Measurements from ENCODE around the gene SACS.
"Not testable (repeated sequence)": the region's sequence is repeated elsewhere in the genome, so short reads cannot be mapped to it uniquely, and the experiment has no call there.

SACS gene

GRCh38 chr13:23401156-23401555 is 32.3 kb downstream of the SACS start:
- DNase-seq, result not testable (repeated sequence)

- no peak for DNase-seq
Measured at GRCh38 chr13:23399347-23399746, 34.2 kb downstream of the SACS start.

- DNase-seq, result no peak
Measured at GRCh38 chr13:23394821-23395220, 38.7 kb downstream of the SACS start.

DNA sequence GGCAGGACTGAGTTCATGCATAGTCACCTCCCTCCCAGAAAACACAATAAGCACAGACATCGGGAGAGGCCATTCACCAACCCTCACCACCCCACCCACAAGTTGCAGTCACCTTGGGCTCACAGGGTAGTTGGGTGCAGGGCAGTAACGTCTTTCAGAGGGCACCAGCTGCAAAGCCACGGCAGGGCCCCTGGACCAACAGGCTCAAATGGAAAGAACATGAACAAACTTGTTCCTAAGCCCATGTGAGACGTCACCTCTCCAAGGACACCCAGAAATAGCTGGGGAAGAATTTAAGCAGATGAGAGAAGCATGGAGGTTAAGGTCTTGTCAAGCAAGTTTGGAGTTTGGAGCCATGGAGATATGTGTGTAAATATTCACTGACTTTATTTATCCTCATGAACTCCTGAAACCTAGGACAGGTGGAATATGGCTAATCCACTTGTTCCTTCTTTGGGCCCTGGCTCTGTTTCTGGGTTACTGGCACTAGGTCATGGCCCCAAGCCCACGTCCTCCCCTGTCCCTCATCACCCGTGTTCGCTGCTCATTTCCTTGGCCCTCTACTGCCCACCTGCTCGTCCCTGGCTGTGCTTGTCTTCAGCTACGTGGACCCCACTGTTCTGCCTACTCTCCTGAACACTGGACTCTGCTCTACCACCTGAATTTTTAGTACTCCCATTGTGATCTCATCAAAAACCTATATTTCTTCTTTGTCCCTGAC is 40.4 kb downstream of the SACS start:
- no peak for DNase-seq

DNA sequence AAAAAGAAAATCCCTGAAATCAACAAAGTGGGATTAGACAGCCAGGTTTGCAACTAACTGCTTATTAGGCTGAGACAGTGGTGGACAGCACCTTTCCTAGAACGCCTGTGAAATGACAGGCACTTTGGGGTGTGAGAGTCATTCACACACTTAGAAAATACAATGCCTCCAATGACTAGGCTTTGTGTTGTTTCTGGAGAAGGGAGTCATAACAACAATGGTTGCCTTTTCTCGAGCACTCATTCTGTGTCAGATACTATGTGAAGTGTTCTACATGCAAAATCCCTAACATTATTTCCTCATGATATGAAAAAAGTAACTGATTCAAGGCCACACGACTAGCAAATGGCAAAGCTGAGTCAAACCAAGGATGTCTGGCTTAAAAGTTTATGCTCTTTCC is 41.2 kb downstream of the SACS start:
- no peak for DNase-seq

- no peak for DNase-seq
Measured at GRCh38 chr13:23391752-23392151, 41.8 kb downstream of the SACS start.

DNA sequence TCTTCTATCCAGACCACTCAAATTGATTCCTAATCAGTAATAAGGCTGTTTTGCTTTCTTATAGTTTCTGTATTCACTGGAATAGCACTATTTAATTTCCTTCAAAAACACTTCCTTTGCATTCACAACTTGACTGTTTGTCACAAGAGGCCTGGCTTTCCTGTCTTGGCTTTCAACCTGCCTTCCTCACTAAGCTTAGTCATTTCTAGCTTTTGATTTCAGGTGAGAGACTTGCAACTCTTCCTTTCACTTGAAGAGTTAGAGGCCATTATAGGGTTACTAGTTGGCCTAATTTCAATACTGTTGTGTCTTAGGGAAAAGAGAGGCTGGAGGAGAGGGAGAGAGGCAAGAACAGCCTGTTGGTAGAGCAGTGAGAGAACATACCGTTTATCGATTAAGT is 47.0 kb downstream of the SACS start:
- DNase-seq, result no peak

DNA sequence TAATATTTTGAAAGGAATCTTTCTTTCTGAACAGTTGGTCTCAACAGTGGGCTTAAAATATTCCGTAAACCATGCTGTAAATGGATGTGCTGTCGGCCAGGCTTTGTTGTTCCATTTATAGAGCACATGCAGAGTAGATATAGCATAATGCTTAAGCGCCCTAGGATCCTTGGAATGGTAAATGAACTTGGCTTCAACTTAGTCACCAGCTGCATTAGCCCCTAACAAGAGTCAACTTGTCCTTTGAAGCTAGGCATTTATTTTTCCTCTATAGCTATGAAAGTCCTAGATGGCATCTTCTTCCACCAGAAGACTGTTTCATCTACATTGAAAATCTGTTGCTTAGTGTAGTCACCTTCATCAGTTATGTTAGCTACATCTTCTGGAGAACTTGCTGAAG is 47.6 kb downstream of the SACS start:
- no peak for DNase-seq

GRCh38 chr13:23384111-23384510 is 49.4 kb downstream of the SACS start:
- no peak for DNase-seq

GRCh38 chr13:23383151-23383550 is 50.4 kb downstream of the SACS start:
- DNase-seq, result no peak

GRCh38 chr13:23381866-23382265 is 51.6 kb downstream of the SACS start:
- no peak for DNase-seq

DNA sequence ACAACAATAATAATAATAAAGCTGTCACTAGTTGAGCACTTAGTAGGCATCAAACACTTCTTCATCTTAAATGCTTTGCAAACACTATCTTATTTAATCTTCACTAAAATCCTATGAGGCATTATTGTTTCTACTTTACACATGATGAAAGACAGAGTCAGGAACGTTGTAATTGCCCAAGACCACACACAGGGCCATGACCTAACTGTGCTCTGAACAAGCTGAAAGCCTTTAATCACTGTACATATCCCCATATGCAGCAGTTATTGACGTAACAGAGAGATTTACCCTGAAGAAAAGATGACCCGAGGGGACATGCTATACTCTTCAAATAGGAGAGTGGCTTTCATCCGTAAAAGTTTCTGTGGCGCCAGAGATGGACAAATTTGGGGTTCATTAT is 53.0 kb downstream of the SACS start:
- DNase-seq, result no peak

- DNase-seq, result peak; percentile 50
Measured at GRCh38 chr13:23377983-23378632, 55.4 kb downstream of the SACS start.

DNA sequence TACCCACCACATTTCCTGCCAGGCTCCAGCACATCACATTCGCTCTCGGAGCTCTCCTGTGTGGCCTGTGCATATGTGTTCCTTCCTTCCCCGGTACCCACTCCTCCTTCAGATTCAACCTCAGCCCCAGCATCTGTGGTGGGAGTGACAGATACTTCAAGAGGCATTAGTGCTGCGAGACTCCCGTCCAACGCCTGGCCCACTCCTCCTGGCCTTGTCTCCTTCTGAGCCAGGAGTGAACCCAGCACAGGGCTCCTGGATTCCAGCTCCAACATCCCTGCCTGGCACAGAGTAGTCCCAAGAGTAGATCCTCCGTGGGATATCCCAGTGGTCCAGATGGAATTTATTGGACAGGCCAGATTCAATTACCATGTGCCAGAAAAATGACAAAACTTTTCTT is 55.9 kb downstream of the SACS start:
- no peak for DNase-seq

DNA sequence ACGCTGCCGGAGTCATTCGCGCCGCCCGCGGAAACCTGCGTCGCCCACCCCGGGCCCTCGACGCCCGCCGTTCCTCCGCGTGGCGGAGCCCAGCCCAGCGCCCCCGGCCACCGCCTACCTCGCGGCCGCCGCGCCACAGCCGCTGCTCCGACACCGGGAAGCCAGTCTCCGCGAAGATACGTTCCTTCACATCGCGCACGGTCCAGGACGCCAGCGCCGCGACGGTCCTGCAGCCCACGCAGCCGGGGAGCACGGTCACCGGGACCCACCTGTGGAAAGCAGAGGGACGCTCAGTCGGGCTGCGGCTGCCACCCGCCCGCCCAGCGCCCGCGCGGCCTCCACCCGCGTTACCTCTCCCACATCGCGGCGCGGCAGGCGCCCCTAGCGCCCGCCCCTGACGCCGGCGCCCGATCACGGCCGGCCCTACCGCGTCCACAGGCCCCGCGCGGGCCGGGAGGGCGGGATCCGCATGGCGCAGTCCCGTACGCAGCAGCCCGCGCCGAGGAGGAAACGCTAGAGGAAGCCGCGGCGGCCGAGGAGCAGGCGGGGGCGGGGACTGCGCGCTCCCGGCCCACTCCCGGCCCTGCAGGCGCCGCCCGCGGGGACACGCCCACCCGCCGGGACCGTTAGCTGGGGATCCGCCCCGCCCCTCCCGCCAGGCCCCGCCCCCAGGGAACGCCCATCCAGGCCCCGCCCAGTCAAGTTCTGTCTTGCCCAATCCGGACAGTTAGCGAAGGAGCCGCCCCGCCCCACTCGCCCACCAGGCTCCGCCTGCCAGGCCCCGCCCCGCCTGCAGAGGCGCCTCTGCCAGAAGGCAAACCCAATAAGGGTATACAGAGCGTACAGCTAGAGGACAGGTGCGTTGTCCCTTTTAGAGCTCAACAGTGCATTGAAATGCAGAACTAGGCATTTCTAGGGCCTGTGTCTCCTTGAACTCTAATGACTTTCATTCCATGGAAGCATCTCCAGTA is 58.2 kb downstream of the SACS start:
- peak; percentile 98 for DNase-seq

GRCh38 chr13:23372264-23372906 is 61.1 kb downstream of the SACS start:
- DNase-seq, result no peak

- no peak for DNase-seq
Measured at GRCh38 chr13:23367907-23368306, 65.6 kb downstream of the SACS start.

GRCh38 chr13:23365652-23366051 is 67.8 kb downstream of the SACS start:
- DNase-seq, result no peak

DNA sequence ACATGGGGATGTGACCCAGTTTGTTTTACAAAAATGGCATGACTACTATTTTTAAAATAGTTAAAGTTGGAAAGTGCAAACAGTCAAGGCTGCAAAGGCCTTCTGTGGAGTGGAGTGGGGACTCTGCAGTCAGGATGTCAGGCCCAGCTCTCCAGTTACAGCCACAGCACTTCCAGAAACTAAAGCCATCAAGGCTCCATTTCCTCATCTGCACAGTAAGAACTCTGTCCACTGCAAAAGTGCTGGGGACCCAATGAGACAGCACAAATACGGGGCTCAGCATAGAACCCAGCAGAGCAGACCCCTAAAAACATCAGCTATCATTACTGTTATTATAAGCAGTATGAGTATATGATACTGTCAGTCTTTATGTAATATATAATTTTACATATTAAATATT is 73.6 kb downstream of the SACS start:
- no peak for DNase-seq

GRCh38 chr13:23357349-23357748 is 76.2 kb downstream of the SACS start:
- DNase-seq, result no peak

GRCh38 chr13:23356368-23356767 is 77.1 kb downstream of the SACS start:
- DNase-seq, result no peak

GRCh38 chr13:23354520-23354919 is 79.0 kb downstream of the SACS start:
- DNase-seq, result no peak

DNA sequence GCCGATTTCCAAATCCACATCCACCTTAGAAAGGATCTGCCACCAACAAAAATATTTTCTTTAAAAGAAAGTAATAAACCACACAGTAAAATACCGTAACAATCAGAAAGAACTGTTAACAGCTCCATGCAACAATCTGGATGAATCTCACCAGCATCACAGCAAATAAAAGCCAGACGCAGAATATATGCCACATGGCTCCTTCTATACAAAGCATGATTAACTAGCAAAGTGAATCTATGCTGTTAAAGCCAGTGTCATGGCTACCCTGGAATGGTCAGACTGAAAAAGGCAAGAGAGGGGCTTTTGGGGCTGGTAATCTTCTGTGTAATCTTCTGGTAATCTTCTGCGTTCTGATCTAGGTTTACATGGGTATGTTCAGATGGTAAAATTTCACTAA is 81.3 kb downstream of the SACS start:
- no peak for DNase-seq
